SK-N-SH treated with all-trans-retinoic acid at 6 μM for 48 hours (cell line): ENCODE data around the gene ENTPD7.
A peak's percentile ranks its signal among the peaks of the same experiment; 100 is the strongest.

ENCODE experiments used
- ATAC-seq: fragments of 200-7000 bp; cut with Tn5 transposase; 3 replicates; pipeline ENCODE4 v1.9.1; 2020; ENCODE audit warnings: mild to moderate bottlenecking, moderate library complexity
- BACH2 ChIP-seq: fragments of 250-450 bp; sonication (Bioruptor Pico); IDR thresholded peaks from 2 replicates; pipeline ENCODE4 v1.9.0; 2021; ENCODE audit warnings: mild to moderate bottlenecking, borderline replicate concordance
- CREB5 ChIP-seq: fragments of 250-450 bp; sonication (Bioruptor Pico); IDR thresholded peaks from 2 replicates; pipeline ENCODE4 v1.5.1; 2020; ENCODE audit warnings: low read depth, mild to moderate bottlenecking, moderate library complexity
- CSRNP3 ChIP-seq: fragments of 250-450 bp; sonication (Bioruptor Pico); IDR thresholded peaks from 2 replicates; pipeline ENCODE4 v1.5.1; 2021; ENCODE audit warnings: mild to moderate bottlenecking, moderate library complexity
- ESRRG ChIP-seq: fragments of 250-450 bp; sonication (Bioruptor Pico); IDR thresholded peaks from 2 replicates; pipeline ENCODE4 v1.6.1; 2021; ENCODE audit warnings: mild to moderate bottlenecking
- GLIS3 ChIP-seq: fragments of 250-450 bp; sonication (Bioruptor Pico); IDR thresholded peaks from 2 replicates; pipeline ENCODE4 v1.5.0; 2020; ENCODE audit warnings: mild to moderate bottlenecking, moderate library complexity
- ISL1 ChIP-seq: fragments of 250-450 bp; sonication (Bioruptor Pico); IDR thresholded peaks from 2 replicates; pipeline ENCODE4 v2.1.2; 2022; ENCODE audit warnings: mild to moderate bottlenecking, moderate library complexity
- OSR1 ChIP-seq: fragments of 250-450 bp; sonication (Bioruptor Pico); IDR thresholded peaks from 2 replicates; pipeline ENCODE4 v1.8.0; 2022; ENCODE audit warnings: moderate library complexity, mild to moderate bottlenecking, inconsistent platforms
- PATZ1 ChIP-seq: fragments of 250-450 bp; sonication (Bioruptor Pico); IDR thresholded peaks from 2 replicates; pipeline ENCODE4 v1.8.0; 2020; ENCODE audit warnings: mild to moderate bottlenecking, moderate library complexity, borderline replicate concordance
- PPARA ChIP-seq: fragments of 250-450 bp; sonication (Bioruptor Pico); IDR thresholded peaks from 2 replicates; pipeline ENCODE4 v1.5.0; 2020; ENCODE audit warnings: mild to moderate bottlenecking, borderline replicate concordance
- RARB ChIP-seq: fragments of 250-450 bp; sonication (Bioruptor Pico); IDR thresholded peaks from 2 replicates; pipeline ENCODE4 v1.8.0; 2021; ENCODE audit warnings: mild to moderate bottlenecking, moderate library complexity
- SNAI2 ChIP-seq: fragments of 250-450 bp; sonication (Bioruptor Pico); IDR thresholded peaks from 2 replicates; pipeline ENCODE4 v1.5.0; 2020; ENCODE audit warnings: mild to moderate bottlenecking, moderate library complexity
- TCF4 ChIP-seq: fragments of 250-450 bp; sonication (Bioruptor Pico); IDR thresholded peaks from 2 replicates; pipeline ENCODE4 v1.8.0; 2021; ENCODE audit warnings: mild to moderate bottlenecking, moderate library complexity, borderline replicate concordance
- TOX ChIP-seq: fragments of 250-450 bp; sonication (Bioruptor Pico); IDR thresholded peaks from 2 replicates; pipeline ENCODE4 v1.8.0; 2021; ENCODE audit warnings: mild to moderate bottlenecking, moderate library complexity, borderline replicate concordance
- TSHZ2 ChIP-seq: fragments of 250-450 bp; sonication (Bioruptor Pico); IDR thresholded peaks from 2 replicates; pipeline ENCODE4 v1.5.0; 2020; ENCODE audit warnings: mild to moderate bottlenecking, moderate library complexity
- ZC3H10 ChIP-seq: fragments of 250-450 bp; sonication (Bioruptor Pico); IDR thresholded peaks from 2 replicates; pipeline ENCODE4 v1.5.1; 2021; ENCODE audit warnings: mild to moderate bottlenecking, moderate library complexity
- ZFP3 ChIP-seq: fragments of 250-450 bp; sonication (Bioruptor Pico); IDR thresholded peaks from 2 replicates; pipeline ENCODE4 v1.5.0; 2020; ENCODE audit warnings: mild to moderate bottlenecking, moderate library complexity
- ZFP30 ChIP-seq: fragments of 450-650 bp; formaldehyde crosslinking; IDR thresholded peaks from 2 replicates; pipeline ENCODE4 v1.5.0; 2022; ENCODE audit warnings: mild to moderate bottlenecking, moderate library complexity
- ZNF565 ChIP-seq: fragments of 450-650 bp; formaldehyde crosslinking; conservative IDR thresholded peaks from 2 replicates; pipeline ENCODE4 v1.5.0; 2020; ENCODE audit warnings: low read depth, mild to moderate bottlenecking, moderate library complexity
- ZNF70 ChIP-seq: fragments of 450-650 bp; formaldehyde crosslinking; IDR thresholded peaks from 2 replicates; pipeline ENCODE4 v1.5.0; 2020; ENCODE audit warnings: mild to moderate bottlenecking, moderate library complexity

ENTPD7 gene

GRCh38 chr10:99676426-99676825 lies 17.1 kb downstream of the ENTPD7 start:
- TF ChIP-seq ZNF70 (no peak), TSHZ2 (CRISPR knock-in tag) (no peak), ZC3H10 (CRISPR knock-in tag) (no peak), CSRNP3 (CRISPR knock-in tag) (no peak), GLIS3 (CRISPR knock-in tag) (no peak), ZFP3 (CRISPR knock-in tag) (no peak), BACH2 (CRISPR knock-in tag) (no peak), PATZ1 (CRISPR knock-in tag) (no peak), TCF4 (no peak), CREB5 (CRISPR knock-in tag) (no peak), ESRRG (CRISPR knock-in tag) (no peak), ZFP30 (CRISPR knock-in tag) (no peak)
- TF ChIP-seq, all 23 proteins: peak for 0
- peak; percentile 89 for ATAC-seq

- no peak for ATAC-seq
Measured at GRCh38 chr10:99676895-99677294, 17.6 kb downstream of the ENTPD7 start.

More at GRCh38 chr10:99676895-99677294, 17.6 kb downstream of the ENTPD7 start:
- TF ChIP-seq TSHZ2 (CRISPR knock-in tag): no peak
- TF ChIP-seq ZNF565 (CRISPR knock-in tag): no peak
- no peak for TF ChIP-seq ZFP3 (CRISPR knock-in tag)
- no peak for TF ChIP-seq TOX (CRISPR knock-in tag)
- no peak for TF ChIP-seq CSRNP3 (CRISPR knock-in tag)
- TF ChIP-seq PATZ1 (CRISPR knock-in tag): no peak
- no peak for TF ChIP-seq TCF4
- no peak for TF ChIP-seq RARB (CRISPR knock-in tag)
- no peak for TF ChIP-seq OSR1 (CRISPR knock-in tag)
- TF ChIP-seq PPARA: no peak
- TF ChIP-seq SNAI2: no peak
- no peak for TF ChIP-seq CREB5 (CRISPR knock-in tag)
- TF ChIP-seq ISL1 (CRISPR knock-in tag): no peak
